Measurements from ENCODE around the gene EVA1A.
"Not testable (repeated sequence)": the region's sequence is repeated elsewhere in the genome, so short reads cannot be mapped to it uniquely, and the experiment has no call there.

Gene EVA1A

DNA sequence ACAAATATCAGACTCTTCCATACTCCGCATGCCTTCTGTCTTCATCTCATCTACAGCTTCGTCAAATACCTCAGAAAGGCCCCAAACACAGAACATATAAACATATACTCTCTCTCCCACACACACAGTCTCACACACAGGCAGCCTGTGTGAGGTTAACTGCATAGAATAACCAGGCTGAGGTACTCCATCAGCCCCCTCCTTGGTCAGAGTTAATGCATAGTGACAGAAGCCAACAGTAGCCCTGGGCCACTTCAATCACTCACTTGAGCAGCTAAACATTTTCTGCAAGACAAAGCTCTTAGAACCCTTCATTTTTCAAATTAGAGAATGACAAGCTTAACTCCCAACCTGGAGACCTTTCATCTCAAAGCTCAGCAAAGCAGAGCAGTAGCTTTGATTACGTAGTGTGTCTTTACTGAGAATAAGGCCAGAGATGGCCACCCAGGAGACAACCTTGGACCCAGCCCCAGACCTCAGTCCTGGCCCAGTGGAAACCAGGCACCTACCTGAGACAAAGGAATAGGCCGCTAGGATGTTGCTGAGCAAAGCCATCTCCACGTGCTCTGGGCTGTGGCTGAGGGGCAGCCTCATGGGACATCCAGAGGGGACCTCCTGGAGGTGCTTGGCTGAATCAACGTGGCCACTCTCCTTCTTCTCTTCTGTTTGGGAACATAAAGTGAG, 43.0 kb downstream of the EVA1A start:
- no peak for DNase-seq (ENCODE audit: low spot score)

GRCh38 chr2:75516378-75517360, 44.1 kb downstream of the EVA1A start:
- no peak for DNase-seq (ENCODE audit: low spot score)

GRCh38 chr2:75515584-75516368, 45.0 kb downstream of the EVA1A start:
- no peak for DNase-seq (ENCODE audit: low spot score)

DNA sequence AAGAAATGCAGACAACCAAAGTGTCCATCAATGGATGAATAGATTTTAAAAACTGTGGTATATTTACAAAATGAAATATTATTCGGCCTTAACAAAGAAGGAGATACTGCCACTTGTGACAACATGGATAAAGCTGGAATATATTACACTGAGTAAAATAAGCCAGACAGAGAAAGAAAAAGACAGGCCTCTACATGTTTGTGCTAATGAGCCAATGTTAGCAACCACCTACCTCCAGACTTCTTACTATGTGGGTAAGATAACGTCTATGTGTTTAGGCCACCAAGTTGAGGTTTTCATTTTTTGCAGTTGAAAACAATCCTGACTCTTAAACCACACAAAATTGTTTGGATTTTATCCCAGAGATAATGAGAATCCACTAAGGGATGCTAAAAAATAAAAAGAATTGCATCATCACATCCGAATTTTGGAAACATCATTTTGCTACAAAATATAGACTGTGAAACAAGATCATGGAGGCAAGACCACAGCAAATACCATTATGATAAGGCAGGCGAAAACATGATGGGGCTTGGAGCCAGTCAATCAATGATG, 47.0 kb downstream of the EVA1A start:
- no peak for DNase-seq (ENCODE audit: low spot score)

DNA sequence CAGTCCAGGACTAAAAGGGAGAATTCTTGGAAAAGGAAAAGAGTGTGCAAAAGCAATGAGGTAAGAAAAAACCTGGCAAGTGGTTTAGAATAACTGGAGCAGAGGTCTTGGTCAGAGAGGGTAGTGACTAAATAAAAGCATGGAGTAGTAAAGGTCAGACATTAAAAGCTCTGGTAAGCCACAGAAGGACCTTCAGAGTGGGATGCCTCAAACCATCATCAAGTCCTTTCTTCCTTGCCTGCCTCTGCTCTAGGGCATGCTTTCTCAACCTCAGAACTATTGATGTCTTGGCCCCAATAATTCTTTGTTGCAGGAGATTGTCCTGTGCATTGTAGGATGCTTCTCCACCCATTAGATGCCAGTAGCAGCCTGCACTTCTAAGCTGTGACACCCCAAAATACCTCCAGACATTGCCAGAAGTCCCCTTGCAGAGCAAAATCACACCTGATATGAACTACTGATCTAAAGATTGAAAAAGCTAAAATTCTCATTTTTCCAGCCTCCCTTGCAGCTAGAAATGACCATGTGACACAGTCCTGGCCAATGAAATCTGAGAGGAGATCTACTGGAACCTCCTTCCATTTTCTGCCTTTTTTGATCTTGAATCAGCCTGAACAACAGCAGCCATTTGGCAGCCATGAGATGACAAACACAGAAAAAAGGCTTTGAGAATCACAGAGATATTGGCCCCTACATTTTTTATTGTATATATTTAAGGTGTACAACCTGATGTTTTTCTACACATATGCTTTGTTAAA, 48.1 kb downstream of the EVA1A start:
- DNase-seq (ENCODE audit: low spot score) = no peak

DNA sequence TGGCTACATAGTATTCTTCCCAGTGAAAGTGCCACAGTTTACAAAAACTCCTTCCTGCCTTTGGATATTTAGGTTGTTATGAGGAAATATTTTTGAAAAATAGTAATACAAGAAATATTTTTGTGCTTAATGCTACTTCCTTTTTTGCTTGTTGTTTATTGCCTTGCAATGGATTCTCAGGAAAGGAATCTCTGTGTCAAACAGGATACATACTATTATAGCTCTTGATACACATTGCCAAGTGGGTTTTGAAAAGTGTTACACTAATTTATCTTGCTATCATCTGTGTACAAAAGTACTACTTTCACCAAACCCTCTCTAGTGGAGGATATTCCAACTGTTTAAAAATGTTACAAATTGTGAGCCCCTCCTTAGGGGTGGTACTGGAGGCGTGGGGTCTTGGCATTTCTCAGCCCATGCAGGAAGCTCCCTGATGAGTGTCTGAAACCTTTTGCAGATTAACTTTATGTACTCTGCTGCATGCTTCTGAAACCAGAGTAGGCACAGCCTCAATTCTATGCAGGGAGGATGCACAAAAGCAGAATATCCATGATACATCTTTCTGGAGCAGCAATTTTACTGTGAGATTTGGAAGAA, 54.5 kb downstream of the EVA1A start:
- no peak for DNase-seq (ENCODE audit: low spot score)

GRCh38 chr2:75505012-75505411, 55.7 kb downstream of the EVA1A start:
- DNase-seq (ENCODE audit: low spot score) = no peak

DNA sequence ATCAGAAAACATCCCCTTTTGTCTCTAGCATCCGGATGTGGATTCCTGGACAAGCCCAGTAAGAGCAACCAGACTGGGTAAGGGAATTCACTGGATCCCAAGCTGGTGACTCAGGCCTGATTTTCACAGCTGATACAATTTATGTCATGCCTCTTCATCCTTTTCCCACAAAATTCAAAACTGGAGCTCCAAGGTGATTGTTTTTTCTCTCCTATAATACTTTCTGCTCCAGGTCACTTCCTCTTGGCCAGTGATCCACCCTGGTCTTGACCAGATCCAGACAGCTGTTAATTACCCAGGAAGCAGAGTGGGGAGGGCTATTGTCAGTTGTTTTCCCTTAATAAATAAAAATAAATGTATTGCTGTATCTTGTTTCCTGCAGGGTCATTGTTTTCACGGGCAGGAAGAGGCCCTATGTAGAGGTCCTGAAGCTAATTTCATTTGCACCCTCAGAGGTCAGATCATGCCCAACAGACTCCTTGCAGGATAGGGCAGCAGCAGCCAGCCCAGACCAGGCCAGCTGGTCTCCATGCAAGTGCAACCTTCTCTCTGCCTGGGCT, 57.6 kb downstream of the EVA1A start:
- no peak for DNase-seq (ENCODE audit: low spot score)

GRCh38 chr2:75500633-75501032, 60.1 kb downstream of the EVA1A start:
- no peak for DNase-seq (ENCODE audit: low spot score)

DNA sequence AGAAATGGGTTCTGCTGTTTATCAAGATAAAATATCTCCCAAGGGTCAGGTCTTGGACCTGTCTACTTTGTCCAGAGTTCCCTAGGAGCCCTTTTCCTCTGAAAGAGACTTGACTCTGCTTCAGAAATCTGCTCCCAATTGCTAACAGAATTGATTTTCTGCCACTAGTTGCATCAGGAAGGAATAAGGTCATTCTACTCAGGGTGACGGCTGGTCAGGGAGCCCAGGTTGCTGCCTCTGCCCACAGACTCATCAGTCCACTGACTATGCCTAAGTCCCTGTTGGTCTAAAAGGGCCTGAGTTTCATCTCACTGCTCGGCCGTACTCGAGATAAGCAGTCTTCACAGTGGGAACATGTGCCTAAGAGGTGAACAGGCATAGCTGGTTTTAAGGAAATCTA, 61.2 kb downstream of the EVA1A start:
- no peak for DNase-seq (ENCODE audit: low spot score)

GRCh38 chr2:75498907-75499306, 61.8 kb downstream of the EVA1A start:
- DNase-seq (ENCODE audit: low spot score) = no peak

DNA sequence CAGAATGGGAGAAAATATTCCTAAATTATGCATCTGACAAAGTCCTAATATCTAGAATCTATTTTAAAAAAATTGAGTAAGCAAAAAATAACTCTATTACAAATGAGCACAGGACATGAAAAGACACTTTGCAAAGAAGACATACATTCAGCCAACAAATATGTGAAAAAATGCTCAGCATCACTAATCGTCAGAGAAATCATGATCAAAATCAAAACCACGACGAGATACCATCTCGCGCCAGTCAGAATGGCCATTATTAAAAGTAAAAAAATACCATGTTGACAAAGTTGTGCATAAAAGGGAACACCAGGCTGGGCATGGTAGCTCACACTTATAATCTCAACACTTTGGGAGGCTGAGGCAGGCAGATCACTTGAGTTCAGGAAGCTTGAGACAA, 63.5 kb downstream of the EVA1A start:
- DNase-seq (ENCODE audit: low spot score) = no peak

DNA sequence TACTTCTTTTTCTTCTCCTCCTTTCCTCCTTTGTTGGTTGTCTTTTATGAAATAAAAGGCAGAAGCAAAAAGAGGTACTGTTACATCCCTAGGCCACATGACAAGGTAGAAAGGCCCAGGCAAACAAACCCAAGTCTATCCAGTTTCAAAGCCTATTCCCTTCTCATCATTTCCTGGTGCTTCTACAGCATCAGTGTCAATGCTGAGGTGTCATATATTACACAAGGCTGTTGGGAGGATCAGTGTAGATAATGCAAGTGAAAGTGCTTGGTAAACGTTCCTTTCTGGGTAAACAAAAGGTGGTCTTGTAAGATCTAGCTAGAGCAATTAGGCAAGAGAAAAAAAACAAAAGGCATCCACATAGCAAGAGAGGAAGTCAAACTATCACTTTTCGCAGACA, 64.9 kb downstream of the EVA1A start:
- DNase-seq (ENCODE audit: low spot score) = no peak

GRCh38 chr2:75494137-75494769, 66.5 kb downstream of the EVA1A start:
- no peak for DNase-seq (ENCODE audit: low spot score)

DNA sequence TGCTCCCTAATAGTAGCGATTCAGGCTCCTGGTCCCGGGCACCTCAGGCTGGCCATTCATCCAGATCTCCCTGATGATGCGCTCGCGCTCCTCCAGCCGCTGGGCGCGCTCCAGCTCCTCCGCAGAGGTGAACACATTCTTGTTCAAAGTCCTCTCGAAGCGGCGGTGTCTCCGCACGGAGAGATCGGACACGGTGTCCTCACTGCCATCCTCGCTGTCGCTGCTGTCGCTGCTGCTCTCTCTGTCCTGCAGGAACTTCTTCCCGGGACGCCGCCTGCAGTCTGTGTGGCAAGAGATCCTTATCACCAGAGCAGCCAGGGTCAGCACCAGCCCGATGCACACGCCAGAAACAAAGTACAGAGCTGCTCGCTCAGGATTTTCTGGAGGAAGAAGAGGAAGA, 67.5 kb downstream of the EVA1A start:
- DNase-seq (ENCODE audit: low spot score) = no peak

DNA sequence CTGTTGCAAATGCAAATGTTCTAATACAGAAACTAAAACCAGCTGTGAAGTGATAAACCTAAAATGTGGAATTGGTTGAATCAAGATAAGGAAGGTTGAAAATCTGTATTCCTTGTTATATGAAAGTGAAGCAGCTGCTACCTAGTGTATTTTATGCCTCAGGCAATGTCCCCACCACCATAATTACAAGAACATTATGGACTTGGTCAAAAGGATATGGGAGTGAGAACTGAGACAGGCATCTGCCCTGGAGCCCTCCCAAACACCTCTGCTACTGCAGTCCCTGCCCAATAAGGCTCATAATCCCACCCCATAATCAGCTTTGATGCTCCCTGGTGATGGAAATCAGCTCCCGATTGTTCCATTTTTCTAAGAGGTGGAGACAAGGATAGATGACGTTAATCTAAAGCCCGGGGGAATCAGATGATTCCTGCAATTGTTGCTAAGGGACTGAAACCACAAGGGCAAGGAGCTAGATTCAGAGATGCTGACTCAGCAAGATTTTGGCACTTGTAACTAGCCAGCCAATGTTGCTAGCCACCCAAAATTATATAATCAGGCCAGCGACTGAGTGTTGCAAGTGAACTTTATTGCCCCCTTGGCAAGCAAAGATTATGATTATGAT, 69.5 kb downstream of the EVA1A start:
- no peak for DNase-seq (ENCODE audit: low spot score)

DNA sequence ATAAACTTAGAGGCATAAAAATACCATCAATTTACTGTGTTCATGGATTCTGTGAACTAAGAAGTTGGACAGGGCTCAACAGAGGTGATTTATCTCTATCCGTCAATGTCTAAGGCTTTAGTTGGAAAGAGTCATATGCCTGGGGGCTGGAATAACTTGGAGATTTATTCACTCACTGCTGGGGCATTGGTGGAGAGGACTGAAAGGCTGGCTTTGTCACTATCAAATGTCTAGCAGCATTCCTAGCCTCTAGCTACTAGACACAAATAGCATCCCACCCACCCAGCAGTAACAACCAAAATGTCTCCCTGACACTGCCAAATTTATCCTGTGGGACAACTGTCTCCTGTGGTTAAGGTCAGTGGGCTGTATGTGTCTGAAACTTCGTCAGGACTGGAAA, 71.0 kb downstream of the EVA1A start:
- no peak for DNase-seq (ENCODE audit: low spot score)

DNA sequence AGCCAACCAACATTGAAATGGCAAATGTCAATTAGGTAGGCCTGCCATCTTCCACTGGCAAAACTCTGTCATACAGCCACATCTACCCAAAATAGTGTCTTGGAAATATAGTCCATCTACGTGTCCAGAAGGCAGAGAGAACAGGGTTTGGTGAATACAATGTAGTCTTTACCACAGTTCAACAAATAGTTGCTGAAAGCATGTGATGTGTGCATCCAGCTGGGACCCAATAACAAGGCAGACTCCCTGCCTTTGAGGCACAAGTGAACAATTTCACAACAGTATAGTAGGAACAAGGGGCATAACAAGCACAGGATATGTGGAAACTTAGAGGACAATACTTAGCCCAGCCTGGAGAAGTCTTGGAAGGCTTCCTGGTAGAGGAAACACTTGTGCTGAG, 72.6 kb downstream of the EVA1A start:
- DNase-seq (ENCODE audit: low spot score) = no peak

DNA sequence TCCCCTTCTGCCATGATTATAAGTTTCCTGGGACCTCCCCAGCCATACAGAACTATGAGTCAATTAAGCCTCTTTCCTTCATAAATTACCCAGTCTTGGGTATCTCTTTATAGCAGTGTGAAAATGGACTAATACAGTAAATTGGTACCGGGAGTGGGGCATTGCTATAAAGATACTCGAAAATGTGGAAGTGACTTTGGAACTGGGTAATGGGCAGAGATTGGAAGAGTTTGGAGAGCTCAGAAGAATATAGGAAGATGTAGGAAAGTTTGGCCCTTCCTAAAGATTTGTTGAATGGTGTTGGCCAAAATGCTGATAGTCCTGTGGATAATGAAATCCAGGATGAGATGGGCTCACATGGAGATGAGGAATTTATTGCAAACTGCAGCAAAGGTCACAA, 74.0 kb downstream of the EVA1A start:
- DNase-seq (ENCODE audit: low spot score) = not testable (repeated sequence)

GRCh38 chr2:75484840-75485239, 75.9 kb downstream of the EVA1A start:
- DNase-seq (ENCODE audit: low spot score) = no peak
